Mammary epithelial cell (primary cell): ENCODE data around the gene KCTD20.

Source experiments
- CTCF ChIP-seq, 2 donors: IDR thresholded peaks in 1 of 2; conservative IDR thresholded peaks in 1 of 2; 2 replicates each; pipeline ENCODE4 v1.5.1; 2011 to 2012; ENCODE audit warnings: inconsistent platforms in 2 of 2, low read length in 2 of 2, mild to moderate bottlenecking in 2 of 2, control low read depth in 1 of 2, low read depth in 1 of 2; ENCODE audit not compliant: insufficient read depth in 1 of 2; ENCODE audit errors: extremely low read depth in 1 of 2
- EZH2 ChIP-seq: IDR thresholded peaks from 2 replicates; pipeline ENCODE4 v1.6.1; 2012; ENCODE audit warnings: low read length, inconsistent platforms, borderline replicate concordance

DNA sequence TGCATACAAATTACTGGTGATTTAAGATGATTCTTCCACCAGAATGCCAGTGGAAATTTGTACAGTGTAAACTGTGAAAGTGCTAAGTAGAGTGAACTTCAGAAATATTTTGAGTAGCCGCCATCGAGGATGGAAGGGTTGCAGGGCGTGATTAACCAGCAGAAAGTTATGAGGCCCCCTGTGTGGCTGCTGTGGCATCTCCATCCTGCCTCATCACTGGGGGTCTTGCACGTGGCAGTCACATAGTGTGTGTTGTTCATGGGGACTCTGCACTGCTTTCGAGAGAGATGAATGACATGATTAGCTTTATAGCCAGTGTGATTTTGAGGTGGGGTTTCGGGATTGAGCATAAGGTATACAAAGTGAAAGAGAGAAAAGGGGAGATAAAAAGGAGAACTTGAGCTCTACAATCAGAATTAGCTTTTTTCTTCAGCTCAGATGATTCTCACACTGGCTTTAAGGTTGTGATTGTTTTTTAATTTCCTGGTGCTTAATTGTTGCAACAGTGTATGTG lies 26.4 kb downstream of the KCTD20 start:
- no peak for TF ChIP-seq CTCF (conservative IDR thresholded peaks at IDR 0.05 in 1 of 2, IDR thresholded peaks at IDR 0.05 in 1 of 2; ENCODE audit: extremely low read depth in 1 of 2, insufficient read depth in 1 of 2, low read depth in 1 of 2, low read length in 2 of 2)
- TF ChIP-seq EZH2 = no peak
